ENCODE measurements around the gene LEMD2.

Gene LEMD2

GRCh38 chr6:33797626-33798342 is 8.9 kb upstream of the LEMD2 start:
- in situ Hi-C loops (cut with MboI; ENCODE audit: low sequenced_read_pairs): no loop called here

GRCh38 chr6:33794910-33795623 is 6.1 kb upstream of the LEMD2 start:
- in situ Hi-C loops (cut with MboI; ENCODE audit: low sequenced_read_pairs): no loop called here

- in situ Hi-C loops (cut with MboI; ENCODE audit: low sequenced_read_pairs): no loop called here
Measured at GRCh38 chr6:33792981-33793380, 4.1 kb upstream of the LEMD2 start.

GRCh38 chr6:33791620-33792019 is 2.7 kb upstream of the LEMD2 start:
- in situ Hi-C loops (cut with MboI; ENCODE audit: low sequenced_read_pairs): no loop called here

- in situ Hi-C loops (cut with MboI; ENCODE audit: low sequenced_read_pairs): no loop called here
Measured at GRCh38 chr6:33790910-33791309, 2.0 kb upstream of the LEMD2 start.

- in situ Hi-C loops (cut with MboI; ENCODE audit: low sequenced_read_pairs): no loop called here
Measured at GRCh38 chr6:33790379-33790778, 1.4 kb upstream of the LEMD2 start.

GRCh38 chr6:33789550-33789895 is 593 bp upstream of the LEMD2 start:
- in situ Hi-C loops (cut with MboI; ENCODE audit: low sequenced_read_pairs): no loop called here

DNA sequence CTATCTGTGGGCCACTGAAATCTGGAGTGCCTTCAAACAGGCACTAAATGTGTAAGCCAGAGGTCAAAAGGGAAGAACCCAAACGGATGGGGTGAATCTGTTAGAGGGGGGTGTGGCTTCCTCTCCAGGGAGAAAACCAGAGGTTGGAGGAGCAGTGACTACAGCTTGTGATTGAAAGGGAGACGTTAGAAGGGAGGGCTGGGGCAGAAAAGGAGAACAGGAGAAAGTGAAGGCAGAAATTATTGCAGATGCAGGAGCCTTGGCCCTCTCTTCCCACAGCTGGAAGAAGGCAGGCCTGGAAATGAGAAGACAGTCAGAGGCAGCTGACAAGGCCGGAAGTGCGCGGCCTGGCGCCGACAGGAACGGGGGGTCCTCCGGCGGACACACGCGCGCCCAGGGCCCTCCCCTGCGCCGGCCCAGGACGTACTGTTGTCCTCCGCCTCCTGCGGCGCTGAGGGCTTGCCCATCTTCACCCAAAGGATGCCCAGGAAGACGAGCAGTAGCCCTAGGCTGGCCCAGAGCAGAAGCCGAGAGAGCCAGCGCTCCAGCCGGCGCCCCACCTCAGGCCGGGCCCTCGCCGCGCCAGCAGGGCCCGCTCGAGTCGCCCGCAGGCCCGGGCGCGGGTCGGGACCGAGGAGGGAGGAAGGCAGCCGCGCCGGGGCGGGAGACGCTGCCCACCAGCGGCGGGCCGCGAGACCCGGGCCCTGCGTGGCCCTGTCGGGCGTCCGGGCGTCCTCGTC is 806 bp downstream of the LEMD2 start:
- in situ Hi-C loops (cut with MboI; ENCODE audit: low sequenced_read_pairs): no loop called here

DNA sequence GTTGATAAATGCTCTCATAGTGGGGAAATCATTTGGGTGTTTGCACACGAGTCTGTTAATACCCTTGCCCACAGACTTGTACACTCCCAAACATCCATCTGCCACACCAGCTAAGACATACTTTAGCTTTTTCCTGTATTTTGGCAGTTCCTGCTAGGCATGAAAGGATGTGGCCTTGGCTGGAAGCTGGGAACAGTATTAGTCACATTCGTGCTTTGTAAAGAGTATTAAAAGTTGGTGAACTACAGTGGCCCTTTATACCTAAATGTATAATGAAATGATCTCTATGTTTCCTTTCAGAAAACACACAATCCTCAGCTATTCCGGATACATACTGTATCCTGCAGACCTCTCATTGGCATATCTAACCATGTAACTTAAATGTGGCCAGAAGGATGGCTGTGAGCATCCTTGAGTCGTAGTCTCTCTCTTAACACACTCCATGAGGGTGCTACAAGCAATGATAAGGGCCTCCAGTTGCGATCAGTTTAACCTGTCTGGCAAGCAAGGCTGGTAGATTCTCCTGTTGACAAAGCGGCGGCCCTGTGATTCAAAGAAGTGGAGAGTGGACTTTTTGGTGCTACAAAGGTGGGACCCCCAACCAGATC is 1.5 kb downstream of the LEMD2 start:
- in situ Hi-C loops (cut with MboI; ENCODE audit: low sequenced_read_pairs): no loop called here

DNA sequence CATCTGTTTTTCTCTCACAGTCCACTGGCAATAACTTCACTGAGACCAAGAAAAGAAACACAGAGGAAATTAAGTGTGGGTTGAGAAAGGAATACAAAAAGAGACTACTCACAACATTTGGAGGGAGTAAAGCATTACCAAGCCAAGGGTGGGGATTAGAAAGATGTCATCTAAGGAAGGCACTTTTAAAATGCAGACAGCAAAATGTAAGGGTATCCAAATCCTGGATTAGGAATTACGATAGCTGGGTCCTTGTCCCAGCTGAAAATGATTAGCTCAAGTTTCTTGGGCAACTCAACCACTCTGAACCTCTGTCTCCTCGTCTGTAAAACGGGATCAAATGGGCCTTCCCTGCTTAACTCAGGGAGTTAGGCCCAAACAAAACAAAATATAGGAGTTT is 2.2 kb downstream of the LEMD2 start:
- in situ Hi-C loops (cut with MboI; ENCODE audit: low sequenced_read_pairs): no loop called here

DNA sequence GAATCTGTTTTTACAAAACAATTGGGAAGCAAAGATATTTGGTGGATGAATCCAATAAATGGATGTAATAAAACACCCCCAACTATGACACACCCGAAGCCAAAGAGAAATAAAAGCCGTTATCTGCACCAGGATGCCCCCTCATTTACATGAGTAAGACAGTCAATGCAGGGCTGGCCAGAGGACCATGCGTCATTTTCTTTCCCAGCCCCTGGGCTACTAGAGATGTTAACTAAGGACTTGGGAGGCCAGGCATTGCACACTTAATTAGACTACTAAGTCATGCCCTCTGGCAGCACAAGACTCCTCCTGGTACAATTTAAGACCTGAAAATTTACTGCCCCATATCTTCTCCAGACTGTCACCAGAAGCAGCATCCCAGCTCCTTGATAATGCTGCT is 3.2 kb downstream of the LEMD2 start:
- in situ Hi-C loops (cut with MboI; ENCODE audit: low sequenced_read_pairs): no loop called here

DNA sequence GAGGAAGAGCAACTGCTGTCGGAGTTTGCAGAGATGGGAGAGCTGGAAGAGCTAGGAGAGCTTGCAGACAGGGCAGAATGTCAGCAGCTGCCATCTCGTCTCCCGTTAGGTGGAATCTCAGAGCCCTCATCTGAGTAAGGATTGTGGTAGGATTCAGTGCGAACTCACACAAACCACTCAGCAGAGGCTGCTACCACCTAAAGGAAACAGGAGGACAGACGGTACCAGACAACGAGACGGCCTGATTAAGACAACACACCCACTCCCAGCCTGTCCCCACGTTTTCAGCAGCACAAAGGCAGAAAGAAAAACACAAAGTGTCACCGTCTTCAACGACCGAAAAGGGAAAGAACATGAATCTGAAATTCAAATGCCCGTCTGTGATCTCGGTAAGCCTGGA is 4.1 kb downstream of the LEMD2 start:
- in situ Hi-C loops (cut with MboI; ENCODE audit: low sequenced_read_pairs): no loop called here

DNA sequence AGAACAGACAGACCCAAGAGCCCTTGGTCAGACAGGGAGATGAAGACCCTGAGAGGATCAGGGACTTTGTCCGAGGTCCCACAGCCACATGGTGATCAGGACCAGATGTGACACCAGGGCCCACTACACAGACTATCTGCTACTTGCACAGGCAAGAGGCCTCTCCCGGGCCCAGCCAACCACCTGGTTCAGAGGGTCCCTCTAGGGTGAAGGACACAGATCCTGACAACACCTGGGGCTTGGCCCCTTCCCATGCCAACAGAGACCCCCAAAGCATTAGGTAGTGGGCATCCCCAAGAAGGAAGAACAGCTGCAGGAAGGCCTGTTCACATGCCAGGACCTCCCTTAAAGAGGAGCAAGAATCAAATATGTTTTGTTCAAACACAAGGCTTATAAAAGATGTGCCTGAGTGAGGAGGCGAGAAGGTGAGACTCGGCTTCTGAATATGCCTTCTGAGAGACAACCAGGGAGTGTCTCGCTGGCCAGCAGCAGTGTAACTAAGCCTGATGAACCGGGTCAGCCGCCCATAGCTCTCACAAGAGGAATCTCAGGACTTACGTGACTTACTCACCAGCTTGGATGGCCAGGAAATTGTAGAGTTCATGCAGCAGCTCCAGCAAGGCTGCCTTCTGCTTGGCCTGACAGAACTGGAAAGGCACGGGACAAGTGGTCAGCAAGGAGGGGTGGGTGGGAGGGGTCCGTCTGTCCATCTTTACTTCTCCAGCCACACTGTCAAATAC is 5.0 kb downstream of the LEMD2 start:
- in situ Hi-C loops (cut with MboI; ENCODE audit: low sequenced_read_pairs): no loop called here

DNA sequence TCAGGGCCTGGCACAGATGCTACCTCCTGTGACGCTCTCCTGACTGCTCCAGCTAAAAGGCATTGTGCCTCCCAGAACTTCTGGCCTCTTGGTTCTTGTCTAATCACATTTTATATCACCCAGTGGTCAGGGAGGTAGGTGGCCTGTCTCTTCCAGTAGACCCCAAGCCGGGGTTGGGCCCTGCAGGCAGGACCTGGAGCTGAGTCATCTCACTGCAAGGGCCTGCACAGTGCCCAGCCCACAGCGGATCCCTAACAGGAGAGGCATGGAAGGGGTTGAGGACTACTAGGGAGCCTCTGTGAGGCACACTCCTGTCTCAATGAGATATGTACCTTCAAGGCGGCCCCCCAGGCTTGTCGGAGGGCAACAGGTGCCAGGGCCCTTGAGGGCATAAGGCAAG is 6.4 kb downstream of the LEMD2 start:
- in situ Hi-C loops (cut with MboI; ENCODE audit: low sequenced_read_pairs): no loop called here

DNA sequence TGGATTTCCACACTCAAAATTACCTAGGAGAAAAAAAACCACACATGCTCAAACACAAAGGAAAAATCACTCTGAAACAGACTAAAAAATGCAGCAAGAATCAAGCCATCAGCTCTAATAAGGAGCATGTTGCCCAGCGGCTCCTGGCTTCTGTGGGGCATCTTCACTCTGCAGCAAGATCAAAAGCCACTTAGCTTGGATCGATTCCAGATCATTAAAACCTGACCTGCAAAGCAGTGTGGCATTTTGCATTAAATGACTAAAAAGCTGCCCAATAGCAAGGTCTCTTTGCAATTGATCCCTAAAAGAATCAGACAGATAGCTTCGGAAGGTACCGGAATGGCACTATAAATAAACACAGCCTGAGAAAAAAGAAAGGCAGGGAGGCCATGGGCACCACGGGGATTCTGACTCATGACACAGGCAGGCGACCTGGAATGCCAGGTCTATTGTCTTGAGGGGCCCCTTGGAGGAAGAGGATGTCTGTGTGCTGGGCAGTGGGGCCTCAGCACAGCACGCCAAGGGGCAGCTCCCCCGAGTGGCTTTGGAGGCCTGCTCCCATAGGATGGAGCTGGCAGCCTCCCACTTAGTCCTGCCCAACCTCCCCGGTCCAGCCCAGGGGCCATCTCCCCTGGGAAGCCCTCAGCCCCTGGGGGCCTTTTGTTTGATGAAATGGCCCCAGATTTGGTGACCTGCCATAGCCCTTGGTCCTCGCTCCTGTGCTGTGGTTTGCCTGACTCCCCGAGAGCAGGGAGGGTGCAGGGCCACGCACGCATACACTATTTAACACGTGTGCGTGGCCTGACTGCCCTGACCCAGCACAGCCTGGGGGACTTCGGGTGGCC is 7.6 kb downstream of the LEMD2 start:
- in situ Hi-C loops (cut with MboI; ENCODE audit: low sequenced_read_pairs): no loop called here

DNA sequence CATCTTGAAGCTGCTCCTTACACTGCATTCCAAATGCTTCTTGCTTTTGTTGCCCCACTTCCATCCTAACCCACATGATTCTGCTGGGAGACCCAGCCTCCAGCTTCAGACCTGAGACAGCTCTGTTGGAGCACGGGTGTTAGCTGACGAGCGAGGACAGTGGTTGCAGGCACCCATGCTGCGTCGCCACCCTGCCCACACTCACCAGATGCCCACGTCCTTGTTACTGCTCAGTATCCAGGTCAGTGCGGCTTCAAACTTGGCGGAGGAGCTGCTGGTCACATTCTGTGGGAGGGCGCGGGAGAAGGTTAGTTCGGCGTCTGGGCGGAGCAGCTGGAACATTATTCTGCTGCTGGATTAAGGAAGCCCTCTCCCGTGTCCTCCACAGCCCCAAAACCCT is 9.0 kb downstream of the LEMD2 start:
- in situ Hi-C loops (cut with MboI; ENCODE audit: low sequenced_read_pairs): loop anchor here (10.0 kb wide), 1 partner anchor 245 kb away; no protein-coding TSS in a partner anchor

DNA sequence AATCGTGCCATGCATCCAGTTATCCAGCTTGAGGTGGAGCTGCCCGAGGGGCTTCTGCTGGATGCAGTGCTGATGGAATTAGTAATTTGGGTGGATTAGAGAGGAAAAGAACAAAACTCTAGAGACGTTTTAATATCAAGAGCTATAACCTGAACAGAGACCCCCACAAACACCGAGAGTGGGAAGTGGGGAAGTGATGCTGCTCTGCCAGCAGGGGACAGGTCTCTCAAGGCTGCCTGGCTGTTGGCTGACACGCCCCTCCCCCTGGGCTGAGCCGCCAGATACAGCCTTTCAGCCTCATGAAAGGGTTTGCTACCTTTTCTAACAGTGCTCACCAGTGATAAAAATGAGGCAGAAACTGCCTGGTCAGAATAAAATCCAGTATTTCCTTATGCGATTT is 9.6 kb downstream of the LEMD2 start:
- in situ Hi-C loops (cut with MboI; ENCODE audit: low sequenced_read_pairs): loop anchor here (10.0 kb wide), 1 partner anchor 246 kb away; no protein-coding TSS in a partner anchor

- in situ Hi-C loops (cut with MboI; ENCODE audit: low sequenced_read_pairs): loop anchor here (10.0 kb wide), 1 partner anchor 246 kb away; no protein-coding TSS in a partner anchor
Measured at GRCh38 chr6:33778444-33779121, 10.3 kb downstream of the LEMD2 start.
